ENCODE data around the gene ADI1.

Gene ADI1

DNA sequence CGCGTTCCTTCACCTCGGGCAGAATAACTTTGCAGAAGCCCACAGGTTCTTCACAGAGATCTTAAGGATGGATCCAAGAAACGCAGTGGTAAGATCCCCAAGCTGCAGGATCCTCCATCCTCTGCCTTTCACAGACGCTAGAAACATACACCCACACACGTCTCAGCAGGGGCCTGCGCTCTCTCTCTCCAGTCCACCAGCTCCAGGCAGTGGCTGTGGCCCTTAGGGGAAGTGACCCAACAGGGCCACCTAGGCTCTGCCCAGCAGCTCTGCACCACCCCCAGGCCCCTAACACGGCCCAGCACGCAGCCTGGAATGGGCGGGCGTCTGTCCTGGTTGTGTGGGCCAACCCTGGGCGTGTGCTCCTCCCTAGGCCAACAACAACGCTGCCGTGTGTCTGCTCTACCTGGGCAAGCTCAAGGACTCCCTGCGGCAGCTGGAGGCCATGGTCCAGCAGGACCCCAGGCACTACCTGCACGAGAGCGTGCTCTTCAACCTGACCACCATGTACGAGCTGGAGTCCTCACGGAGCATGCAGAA lies 40.4 kb downstream of the ADI1 start:
- DNase-seq = no peak

DNA sequence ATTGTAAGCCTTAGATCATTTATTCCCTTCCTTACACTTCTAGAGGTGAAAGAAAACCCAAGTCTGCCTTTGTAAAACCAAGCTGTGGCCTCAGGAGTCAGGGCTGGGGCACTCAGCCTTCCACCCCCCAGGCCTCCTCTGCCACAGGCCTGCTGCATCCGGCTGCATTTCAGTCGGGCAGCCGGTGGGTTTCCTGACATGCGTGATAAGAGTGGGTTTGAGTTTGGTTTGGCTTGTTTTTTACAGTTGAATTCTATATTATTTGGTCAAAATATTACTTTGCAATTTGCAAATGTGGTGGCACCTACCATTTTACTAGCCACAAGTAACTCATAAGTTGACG lies 42.4 kb downstream of the ADI1 start:
- no peak for DNase-seq

DNA sequence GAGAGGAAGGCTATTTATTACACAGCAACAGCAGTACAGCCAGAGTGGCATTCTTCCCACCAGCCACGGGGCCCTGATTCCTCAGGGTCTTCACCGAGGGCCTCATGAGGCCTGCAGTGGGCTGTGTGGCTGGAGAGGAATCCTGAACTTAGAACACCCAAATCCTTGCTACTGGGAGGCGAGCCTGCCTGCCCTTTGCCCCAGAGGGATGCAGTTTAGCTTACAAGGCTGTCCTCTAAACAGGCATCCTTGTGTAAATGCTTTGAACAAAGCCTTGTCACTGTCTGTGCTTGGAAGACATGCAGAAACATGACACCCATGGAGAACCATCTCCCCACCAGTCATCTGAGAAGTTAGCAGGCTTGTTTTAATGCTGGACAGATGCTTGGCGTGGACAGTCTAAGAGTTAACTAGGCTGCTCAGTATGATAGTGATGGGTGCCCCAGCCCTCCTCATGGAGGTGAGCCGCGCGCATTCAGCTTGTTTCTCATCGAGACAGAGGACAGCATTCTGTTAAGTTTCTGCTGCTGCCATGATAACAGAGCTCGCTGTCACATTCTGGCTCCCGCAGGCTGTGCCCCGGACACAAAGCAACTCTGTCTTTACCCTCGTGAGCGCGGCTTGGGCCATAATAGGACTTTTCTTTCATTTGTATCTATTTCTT lies 42.9 kb downstream of the ADI1 start:
- no peak for DNase-seq

DNA sequence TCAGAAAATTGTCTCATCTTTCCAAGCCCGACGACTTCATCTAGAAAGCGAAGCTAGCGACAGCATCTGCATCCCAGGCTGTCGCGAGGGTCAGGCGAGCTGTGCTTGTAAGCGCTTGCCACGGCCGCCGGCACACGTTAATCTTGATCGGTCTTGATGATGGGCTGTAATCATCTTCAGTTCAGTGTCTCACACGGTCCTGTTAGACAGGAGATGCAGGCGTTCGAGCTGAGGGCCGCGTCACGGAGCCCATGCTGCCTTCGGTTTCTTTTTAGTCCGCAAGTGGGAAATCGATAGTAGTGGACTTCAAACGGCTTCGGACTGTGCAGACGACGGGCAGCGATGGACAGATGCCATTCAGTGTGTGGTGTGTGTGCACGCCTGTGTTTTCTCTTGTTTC lies 43.6 kb downstream of the ADI1 start:
- DNase-seq = no peak

DNA sequence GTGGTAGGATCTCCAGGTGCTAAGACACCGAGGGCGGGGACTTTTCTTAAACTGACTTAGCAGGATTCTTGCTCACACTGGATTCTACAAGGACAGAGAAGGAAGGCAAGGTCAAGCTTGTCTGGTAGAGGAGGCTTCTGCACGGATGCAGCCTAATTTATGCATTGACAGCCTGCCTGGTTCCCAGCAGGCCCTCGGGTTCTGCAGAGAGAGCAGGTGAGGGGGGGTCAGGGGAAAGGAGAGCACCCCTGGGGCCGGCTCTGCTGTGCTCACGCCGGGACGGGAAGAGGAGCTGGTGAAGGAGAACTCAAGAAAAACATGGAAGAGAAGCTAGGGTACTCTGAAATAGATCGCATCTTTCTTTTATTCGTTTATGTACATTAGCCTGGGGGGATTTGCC lies 46.4 kb downstream of the ADI1 start:
- no peak for DNase-seq

DNA sequence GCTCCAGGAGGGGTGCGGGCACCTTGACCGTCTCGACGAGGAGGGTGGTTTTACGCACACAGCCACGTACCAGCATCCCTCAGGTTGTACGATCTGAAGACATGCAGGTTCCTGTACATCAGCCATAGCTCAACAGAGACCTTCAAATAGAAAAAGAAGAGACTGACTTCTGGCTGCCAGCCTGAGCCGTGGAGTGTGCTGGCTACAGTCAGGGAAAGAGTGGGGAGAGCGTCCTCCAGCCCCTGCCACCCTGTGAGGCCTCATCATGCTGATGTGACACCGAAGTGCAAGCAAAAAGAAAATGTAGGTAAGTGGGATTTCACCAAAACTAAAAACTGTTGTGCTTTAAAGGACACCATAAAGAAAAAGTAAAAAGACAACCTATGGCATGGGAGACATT lies 47.0 kb downstream of the ADI1 start:
- DNase-seq = no peak

DNA sequence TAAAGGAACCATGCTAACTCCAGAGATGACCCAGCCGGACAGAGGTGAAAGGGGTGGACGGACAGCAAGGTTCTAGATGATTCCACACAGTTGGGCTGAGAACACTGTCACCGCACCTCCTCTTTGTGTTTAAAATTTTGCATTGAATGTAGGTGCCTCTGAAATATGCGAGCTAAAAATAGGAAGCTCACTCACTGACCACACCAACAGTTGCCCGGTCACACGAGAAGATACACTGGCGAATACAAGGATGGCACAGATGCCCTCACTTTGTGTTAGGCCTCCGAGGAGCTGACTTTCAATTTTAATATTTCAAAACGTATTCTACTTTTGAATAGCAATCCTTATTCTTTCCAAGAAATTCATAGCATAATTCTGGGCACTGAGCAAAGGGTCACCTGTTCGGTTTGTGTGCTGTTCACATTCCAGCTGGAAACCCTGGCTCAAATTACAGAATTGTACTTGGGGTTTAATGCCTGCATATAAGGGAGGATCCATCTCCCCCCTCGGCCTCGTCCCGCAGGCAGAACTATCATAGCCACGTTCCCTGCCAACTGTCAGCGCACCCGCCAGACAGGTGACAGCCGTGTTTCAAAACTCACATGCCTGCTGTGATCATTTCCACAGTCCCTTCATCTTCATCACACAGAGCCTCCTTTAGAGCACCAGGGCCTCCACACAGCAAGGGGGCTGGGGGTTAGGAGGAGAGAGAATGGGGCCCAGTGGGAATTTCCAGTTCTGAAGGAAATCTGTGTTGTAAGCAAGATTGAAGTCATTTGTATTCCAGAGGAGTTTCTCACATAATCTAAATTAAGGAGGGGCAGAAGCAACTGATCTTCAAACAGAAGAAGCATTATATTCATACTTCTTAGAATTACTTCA lies 48.2 kb downstream of the ADI1 start:
- DNase-seq = no peak

DNA sequence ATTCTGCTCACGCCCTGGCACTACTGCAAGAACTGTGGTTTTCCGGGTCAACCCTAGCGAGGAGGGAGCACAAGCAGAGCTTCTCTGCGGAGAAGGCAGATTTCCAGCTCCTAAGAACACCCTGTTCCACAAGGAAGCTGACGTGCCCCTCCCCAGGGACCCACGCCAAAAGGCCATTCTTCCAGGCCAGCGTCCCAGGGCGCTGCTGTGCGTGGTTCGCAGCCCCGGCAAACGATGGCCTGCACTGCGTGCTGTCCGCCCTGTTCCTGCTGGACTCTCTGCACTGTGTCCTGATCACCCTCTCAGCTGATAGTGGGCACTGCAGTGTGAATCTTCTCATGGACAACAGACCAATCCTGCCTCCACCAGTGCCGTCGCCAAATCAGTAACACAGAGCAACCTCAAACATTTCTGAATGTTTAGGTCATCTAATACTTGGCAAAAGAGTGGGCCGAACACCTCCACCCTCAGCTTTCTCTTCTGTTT lies 49.1 kb downstream of the ADI1 start:
- no peak for DNase-seq

DNA sequence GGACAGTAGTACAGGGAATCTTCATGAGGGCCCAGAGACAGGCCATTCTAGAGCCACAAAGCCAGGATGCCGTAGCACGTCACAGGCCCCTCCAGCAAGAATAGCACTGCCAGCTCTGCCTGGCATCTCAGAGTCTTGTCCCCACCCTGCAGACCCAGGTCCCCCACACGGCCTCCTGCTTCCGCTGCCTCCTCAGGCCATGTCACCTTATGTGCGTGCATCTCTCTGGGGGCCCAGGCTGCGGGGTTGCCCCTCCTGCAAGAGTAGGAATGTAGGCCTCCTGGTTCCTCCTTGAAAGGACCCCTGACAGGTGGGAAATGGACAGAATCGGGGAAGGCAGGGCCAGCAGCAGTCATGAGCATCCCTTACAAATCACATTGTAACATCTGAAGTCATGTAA lies 49.8 kb downstream of the ADI1 start:
- DNase-seq = no peak

DNA sequence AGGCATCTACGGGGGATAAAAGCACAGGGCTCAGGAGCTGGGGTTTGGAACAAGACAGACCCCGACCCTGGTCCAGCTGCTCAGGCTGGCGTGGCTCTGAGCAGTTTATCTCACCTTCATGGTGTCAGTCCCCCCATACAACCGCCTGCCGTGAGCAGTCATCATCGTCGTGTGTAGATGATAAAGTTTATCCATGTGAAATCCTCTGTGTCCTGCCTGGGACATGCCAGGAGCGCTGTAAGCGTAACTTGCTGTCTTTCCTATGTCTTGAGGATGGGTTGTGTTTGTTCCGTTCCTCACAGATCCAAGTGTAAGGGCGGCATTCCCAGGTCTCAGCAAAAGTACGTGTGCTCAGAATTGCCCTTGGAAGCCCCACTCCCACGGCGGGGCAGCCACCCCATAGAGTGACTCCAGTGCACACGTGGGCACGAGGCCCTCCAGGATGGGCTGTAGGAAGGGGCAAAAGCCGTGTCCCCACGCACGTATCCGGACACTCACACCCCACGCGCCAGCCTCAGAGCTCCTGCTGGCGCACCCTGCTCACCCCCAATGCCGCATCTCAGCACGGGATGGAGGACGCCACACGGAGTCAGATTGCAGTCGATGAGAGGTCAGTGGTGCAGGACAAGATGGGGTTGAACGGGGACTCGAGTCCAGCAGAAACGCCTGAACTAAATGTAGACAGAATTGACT lies 50.9 kb downstream of the ADI1 start:
- DNase-seq = no peak

DNA sequence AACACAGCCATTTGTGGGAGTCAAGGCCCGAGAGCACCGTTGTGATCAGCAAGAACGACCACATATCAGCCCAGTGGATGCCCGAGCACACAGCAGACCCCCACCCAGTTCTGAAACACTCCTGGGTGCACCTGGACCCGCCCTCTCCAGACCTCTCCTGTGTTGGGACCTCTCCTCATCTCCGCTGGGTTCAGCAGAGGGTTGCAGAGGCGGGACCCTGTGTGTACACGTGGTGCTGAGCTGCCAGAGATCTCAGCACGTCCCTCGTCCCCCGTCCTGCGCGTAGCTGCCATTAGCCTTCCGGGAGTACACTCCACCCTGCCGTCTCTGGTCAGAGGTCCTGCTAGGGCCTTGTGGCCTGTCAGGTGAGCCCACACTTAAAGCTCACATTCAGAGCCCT lies 51.7 kb downstream of the ADI1 start:
- no peak for DNase-seq

DNA sequence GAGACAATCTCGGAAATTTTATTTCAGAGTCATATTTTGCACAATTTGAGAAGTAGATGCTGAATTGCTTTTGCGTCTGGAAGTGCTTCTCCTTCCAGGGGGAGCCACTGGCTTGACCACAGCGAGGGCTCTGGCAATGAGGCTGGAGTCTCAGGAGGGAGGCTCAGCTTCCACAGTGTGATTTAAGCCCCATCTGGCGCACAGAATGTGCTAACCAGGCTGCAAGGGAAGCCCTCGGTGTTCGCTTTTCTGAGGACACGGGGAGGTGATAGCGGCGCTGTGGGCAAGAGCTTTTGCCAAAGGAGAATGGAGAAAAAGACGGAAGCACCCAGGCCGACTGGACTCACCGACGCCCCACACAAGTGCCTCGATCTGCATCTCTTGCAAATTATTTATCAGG lies 52.4 kb downstream of the ADI1 start:
- DNase-seq = no peak

DNA sequence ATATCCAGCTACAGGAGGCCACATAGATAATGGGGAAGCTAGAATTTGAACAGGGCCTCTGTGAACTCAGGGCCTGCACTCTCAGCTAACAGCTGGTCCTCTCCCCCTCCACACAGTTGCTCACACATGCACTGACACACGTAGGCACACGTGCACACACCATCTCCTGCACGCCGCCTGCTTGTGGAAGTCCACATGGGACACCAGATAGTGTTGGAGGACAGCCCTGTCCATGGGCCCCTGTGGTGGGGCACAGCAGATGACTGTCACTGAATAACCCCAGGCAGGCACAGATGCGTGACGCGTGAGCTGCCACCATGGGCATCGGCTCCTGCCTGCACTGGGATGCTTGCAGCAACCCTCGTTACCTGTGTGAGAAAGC lies 52.9 kb downstream of the ADI1 start:
- no peak for DNase-seq

DNA sequence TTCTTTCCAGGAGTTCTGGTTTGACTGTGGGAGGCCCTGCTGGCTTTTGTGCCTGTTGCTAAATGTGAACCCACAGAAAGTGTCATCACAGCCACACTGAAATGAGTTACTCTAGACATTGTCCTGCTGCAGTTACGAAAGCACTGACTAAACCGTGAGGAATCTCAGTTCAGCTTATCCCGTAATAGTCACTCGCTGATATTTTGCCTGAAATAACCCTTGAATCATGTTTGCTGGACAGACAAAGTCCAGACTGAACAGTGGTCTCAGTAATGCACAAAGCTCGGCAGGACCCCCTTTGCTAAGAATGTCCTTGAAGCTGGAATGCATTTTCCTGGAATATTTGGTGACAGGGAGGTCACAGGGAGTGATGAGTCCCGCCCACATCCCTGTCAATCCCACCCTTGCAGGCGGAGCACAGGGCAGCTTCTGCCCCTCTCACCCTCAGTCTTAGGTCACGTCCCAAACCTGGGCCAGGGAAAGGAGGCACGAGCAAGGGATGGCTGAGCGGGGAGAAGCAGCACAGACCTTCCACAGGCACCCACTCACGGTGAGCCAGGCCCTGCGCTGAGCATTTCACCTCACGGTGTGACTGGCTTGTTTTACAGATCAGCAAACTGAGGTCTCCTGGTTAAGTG lies 53.4 kb downstream of the ADI1 start:
- DNase-seq = no peak

DNA sequence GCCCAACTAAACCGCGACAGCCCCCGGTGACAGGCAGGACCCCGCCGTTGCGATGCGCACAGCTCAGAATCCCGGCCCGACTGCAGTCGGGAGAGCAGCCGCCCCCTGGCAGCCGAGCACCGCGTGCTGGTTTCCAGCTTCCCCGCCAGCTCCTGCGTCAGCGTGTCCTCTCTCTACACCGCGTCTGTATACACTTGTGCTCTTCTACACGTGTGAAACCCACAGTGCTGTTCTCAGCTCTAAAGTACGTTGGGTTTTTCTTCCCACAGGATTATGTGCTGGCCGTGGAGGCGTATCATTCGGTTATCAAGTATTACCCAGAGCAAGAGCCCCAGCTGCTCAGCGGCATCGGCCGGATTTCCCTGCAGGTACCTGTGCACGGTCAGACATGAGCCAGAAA lies 54.0 kb downstream of the ADI1 start:
- no peak for DNase-seq

DNA sequence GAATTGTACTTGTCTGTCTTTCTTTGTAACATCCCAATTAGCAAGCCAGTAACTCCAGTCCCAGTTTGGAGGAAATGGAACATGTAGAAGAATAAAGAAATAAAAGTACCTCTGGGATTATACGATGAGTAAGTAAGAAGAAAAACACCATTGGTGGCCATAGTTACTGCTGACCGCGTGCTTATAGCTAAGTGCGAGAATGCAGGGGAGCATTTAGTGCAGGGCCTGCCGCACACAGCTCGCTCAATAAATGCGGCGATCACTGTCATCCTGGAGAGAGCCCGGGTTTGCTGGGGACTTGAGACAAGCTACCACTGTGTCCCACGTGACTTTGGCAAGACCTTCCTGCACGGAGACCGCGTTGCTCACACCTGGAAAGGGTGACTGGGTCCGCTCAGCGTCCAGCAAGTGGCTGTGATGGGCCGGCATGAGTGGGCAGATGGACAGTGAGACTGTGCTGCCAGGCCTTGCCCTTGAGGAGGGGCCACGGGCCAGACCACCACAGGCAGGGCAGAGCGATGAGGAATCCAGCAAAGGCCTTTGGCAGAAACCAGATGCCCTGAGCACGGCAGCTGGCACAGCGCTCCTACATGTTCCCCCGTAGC lies 54.8 kb downstream of the ADI1 start:
- DNase-seq = no peak

DNA sequence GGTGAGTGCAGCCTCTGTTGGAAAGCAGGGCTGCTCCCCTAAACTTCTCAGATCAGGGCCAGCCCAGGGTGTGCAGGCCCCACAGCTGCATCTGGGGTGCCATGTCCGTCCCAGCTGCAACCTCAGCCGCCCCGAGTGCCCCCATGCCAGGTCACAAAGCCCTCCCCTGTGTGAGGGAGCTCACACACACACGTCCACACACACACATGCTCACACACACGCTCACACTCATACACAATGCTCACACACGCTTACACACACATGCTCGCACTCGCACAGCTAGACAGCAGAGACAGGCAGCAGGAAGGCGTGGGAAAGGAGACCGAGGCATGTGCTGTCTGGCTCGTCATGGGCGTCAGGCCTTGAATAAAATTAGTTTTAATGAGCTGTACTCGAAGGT lies 55.4 kb downstream of the ADI1 start:
- no peak for DNase-seq

DNA sequence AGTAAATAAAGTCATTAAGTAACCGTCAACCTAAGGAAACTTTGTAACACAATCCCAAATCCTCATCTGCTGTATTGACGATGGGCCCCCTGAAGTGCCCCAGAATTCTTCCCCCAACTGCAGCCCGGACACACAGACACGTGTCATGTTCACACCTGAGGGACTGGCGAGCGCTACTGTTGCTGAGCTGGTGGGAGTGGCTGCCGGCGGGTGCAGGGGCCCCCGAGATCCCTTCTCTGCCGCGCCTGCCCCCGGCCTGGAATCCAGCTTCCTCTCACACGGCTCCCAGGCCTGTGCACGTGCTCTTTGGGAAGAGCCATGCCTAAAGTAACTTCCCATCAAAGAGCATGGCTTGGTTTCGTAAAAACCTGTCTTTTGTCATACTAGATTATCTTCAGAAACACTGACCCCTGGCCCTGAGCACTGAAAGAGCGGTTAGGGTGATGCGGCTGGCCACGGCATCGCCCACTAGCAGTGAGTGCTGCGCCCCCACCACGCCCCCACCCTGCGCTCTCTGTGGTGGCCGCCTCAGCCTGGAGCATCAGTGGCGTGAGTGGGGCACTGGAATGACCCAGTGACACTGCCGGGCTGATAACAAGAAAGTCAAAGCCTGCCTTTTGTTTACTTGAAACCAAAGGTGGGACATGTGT lies 56.0 kb downstream of the ADI1 start:
- DNase-seq = no peak

DNA sequence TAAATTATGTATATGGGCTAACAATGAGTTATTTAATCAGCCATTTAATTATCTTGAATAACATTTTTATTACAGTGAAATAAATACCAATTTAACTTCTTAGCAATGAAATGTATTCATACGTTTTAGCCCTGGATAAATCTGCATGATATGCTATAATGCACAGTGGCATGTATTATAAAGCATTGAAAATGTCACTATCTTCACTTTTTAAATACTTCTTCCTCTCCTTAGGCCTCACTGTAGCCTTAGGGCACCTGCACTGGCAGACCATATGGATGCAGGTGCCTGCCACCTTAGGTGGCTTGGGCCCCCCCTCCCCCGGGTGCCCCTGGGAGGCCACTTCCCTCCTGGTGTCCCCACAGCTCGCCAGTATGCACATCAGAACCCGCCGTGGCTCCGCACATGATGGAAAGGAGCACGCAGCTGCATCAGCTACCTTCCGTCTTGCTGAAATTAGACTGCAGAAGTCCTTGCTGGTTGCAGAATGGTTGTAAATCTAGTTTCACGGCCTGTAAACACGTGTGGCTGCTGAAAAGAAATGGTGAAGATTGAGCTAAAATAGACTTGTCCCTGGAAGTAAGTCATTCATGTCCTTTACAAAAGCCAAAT lies 56.7 kb downstream of the ADI1 start:
- DNase-seq = no peak

DNA sequence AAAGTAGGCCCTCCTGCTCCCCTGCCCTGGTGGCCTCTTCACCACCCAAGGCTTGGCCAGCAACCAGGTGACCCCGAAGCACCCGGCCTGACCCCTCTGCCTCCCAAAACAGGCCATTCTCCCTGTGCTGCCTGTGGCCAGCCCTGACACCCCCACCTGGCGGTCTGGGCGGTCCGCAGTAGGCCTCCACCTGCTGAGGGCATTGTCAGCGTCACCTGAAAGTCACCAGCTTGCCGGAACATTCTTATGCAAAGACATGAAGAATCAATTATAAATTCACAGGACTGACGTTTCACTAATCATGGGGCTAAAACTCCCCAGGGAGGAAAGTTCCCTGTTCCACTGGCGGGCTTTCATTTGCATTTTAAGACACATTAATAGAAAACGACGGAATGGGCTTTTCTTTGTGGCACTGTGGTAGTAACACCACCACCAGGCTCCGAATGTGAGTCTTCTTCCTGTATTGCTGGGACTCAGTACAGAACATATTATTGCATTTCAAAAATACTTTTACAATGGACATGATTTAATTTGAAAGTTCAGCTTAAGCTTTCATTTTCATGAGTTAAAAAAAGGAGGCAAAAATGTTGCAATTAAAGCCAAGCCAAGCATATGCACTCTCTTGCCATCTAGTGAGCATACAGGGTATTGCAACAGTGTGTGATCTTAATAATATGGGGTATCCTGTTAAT lies 57.4 kb downstream of the ADI1 start:
- DNase-seq = peak; percentile 8
